Right lobe of liver (tissue), 6 donors: ENCODE measurements around the gene CENPP. TPM values are rescaled to one million over a fixed set of nuclear protein-coding genes. Genes with fewer than 3 reads are reported as not detected.

Experiments used
- ATAC-seq, 4 donors: fragments of 200-7000 bp; cut with Tn5 transposase; one replicate each; pipeline ENCODE4 v1.9.1; 2020; ENCODE audit warnings: mild to moderate bottlenecking in 4 of 4, moderate library complexity in 4 of 4
- DNase-seq, 3 donors: peaks; one replicate each; pipeline ENCODE4 v3.0.0-alpha.2; 2020
- H3K27ac ChIP-seq, 3 donors: fragments of 200-600 bp; one replicate each; pipeline ENCODE4 v1.8.0; 2022
- H3K27me3 ChIP-seq, 2 donors: fragments of 200-600 bp; one replicate each; pipeline ENCODE4 v1.8.0; 2022
- H3K36me3 ChIP-seq, 4 donors: fragments of 200-600 bp; sonication (generic) in 1 of 4; one replicate each; pipeline versions ENCODE4 v1.5.1 to v1.8.0; 2017 to 2022; ENCODE audit warnings: control low read depth in 1 of 4
- H3K4me1 ChIP-seq, 4 donors: fragments of 200-600 bp; sonication (generic) in 1 of 4; one replicate each; pipeline versions ENCODE4 v1.5.1 to v1.8.0; 2017 to 2022; ENCODE audit warnings: control low read depth in 1 of 4
- H3K4me3 ChIP-seq, 3 donors: fragments of 200-600 bp; one replicate each; pipeline ENCODE4 v1.8.0; 2022
- H3K9me3 ChIP-seq, 4 donors: fragments of 200-600 bp; sonication (generic) in 1 of 4; one replicate each; pipeline versions ENCODE4 v1.5.1 to v1.8.0; 2017 to 2022; ENCODE audit warnings: control low read depth in 1 of 4
- POLR2A ChIP-seq: fragments of 450-650 bp; IDR thresholded peaks from one replicate; pipeline ENCODE4 v1.6.1; 2017; ENCODE audit warnings: antibody characterized with exemption, mild to moderate bottlenecking
- WGBS: methylation state at CpG from one replicate; pipeline ENCODE4 v1.1.6; 2018; ENCODE audit warnings: low coverage, low lambda C conversion rate; ENCODE audit not compliant: insufficient coverage; ENCODE audit errors: missing lambda C conversion rate; 5-methylcytosine and 5-hydroxymethylcytosine counted together
- intact Hi-C, 2 donors: fragments of 100-400 bp; cut with DNase I; formaldehyde crosslinking; loops; one replicate each; pipeline versions ENCODE4 v1.11.2 to v1.14.1; 2022
- total RNA-seq, 6 experiments: library from RNA; depleted of rRNA in 2 of 6; stranded (reverse); fragments of >200 nt in 2 of 6; fragmentation: NEBNext Ultra II Directional in 3 of 6; extraction: Animal tissue kit (Norgen Biotek cat#: 25700) in 3 of 6; gene quantifications; one replicate each; pipeline versions ENCODE4 v1.1.0 to v1.2.4, GENCODE V29; 2016 to 2023
- TF ChIP-seq, protein P1 (sequence below), 4 donors: fragments of 200-600 bp in 3 of 4; fragments of 450-650 bp in 1 of 4; IDR thresholded peaks; one replicate each; pipeline versions ENCODE4 v1.5.1 to v1.8.0; 2016 to 2022; ENCODE audit warnings: antibody characterized with exemption in 4 of 4, mild to moderate bottlenecking in 2 of 4
- donor health status: DM: no; HTN: yes; CAD: no.
- donor health status: DM: no; HTN: no; CAD: no.
- donor health status: DM: no; HTN: no; CAD: no.
- donor health status: DM: no; HTN: yes; CAD: no.
- donor health status: DM: no; HTN: yes; CAD: no.

The CENPP gene
- total RNA-seq, 6 experiments from 2014 or later = 1.0 to 3.7 (median 1.5) TPM

DNA sequence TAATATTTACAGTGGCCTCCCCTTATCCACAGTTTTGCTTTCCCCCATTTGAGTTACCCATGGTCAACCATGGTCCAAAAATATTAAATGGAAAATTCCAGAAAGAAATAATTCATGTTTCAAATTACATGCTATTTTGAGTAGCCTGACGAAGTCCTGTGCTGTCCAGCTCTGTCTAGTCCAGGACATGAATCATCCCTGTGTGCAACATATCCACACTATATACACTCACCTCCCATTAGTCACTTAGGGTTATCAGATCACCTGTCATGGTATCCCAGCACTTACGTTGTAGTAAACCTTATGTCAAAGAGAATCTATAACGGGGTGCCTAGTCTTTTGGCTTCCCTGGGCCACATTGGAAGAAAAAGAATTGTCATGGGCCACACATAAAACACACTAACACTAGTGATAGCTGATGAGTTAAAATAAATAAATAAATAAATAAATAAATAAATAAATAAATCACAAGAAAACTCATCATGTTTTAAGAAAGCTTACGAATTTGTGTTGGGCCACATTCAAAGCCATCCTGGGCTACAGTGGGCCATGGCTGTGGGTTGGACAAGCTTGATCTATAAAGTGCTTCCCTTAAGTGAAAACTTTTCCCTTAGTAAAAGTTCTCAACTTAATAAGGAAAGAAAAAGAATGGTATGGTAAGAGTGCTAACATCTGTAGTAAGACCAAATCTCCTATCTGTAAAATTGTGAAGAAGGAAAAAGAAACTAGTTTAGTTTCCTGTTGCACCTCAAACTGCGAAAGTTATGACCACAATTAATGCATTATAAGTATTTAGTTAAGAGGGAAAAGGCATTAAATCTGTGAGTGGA lies 114.4 kb downstream of the CENPP start:
- no peak overlapping the region for H3K27ac ChIP-seq
- H3K9me3 ChIP-seq = no peaks in the 10 kb centered on the region
- intact Hi-C loops = loop anchor here in 1 of 2 donors (10.0 kb wide), 1 partner anchor 295 kb away; no protein-coding TSS in a partner anchor
- no peak overlapping the region for H3K4me3 ChIP-seq
- H3K27me3 ChIP-seq = no peaks in the 10 kb centered on the region
- TF ChIP-seq POLR2A = no peak
- TF ChIP-seq, protein P1, sequence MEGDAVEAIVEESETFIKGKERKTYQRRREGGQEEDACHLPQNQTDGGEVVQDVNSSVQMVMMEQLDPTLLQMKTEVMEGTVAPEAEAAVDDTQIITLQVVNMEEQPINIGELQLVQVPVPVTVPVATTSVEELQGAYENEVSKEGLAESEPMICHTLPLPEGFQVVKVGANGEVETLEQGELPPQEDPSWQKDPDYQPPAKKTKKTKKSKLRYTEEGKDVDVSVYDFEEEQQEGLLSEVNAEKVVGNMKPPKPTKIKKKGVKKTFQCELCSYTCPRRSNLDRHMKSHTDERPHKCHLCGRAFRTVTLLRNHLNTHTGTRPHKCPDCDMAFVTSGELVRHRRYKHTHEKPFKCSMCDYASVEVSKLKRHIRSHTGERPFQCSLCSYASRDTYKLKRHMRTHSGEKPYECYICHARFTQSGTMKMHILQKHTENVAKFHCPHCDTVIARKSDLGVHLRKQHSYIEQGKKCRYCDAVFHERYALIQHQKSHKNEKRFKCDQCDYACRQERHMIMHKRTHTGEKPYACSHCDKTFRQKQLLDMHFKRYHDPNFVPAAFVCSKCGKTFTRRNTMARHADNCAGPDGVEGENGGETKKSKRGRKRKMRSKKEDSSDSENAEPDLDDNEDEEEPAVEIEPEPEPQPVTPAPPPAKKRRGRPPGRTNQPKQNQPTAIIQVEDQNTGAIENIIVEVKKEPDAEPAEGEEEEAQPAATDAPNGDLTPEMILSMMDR (IDR thresholded peaks at IDR 0.05) = no peak
- DNase-seq (no peak), ATAC-seq (no peak)
- no peaks in the 10 kb centered on the region for H3K36me3 ChIP-seq
- no peaks in the 10 kb centered on the region for H3K4me1 ChIP-seq
- 78% methylated on average over 5 of the region's 5 CpGs for WGBS

DNA sequence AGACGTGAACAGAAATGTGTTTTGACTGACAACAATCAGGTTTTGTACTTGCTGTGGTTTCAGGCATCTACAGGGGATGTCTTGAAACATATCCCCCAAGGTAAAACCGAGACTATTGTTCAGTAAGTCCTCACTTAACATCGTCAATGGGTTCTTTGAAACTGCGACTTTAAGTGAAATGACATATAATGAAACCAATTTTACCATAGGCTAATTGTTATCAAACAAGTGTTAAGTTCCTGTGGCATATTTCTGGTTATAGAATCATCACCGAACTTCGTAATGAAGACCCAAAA lies 114.9 kb downstream of the CENPP start:
- H3K36me3 ChIP-seq = no peaks in the 10 kb centered on the region
- DNase-seq (no peak), ATAC-seq (no peak)
- no peak overlapping the region for H3K4me3 ChIP-seq
- WGBS = 71% methylated on average over 6 of the region's 6 CpGs
- intact Hi-C loops = loop anchor here in 1 of 2 donors (10.0 kb wide), 1 partner anchor 296 kb away; no protein-coding TSS in a partner anchor
- H3K27ac ChIP-seq = no peak overlapping the region
- H3K4me1 ChIP-seq = no peaks in the 10 kb centered on the region
- no peaks in the 10 kb centered on the region for H3K9me3 ChIP-seq
- TF ChIP-seq, protein P1 (IDR thresholded peaks at IDR 0.05) = no peak
- no peak for TF ChIP-seq POLR2A
- H3K27me3 ChIP-seq = no peaks in the 10 kb centered on the region

DNA sequence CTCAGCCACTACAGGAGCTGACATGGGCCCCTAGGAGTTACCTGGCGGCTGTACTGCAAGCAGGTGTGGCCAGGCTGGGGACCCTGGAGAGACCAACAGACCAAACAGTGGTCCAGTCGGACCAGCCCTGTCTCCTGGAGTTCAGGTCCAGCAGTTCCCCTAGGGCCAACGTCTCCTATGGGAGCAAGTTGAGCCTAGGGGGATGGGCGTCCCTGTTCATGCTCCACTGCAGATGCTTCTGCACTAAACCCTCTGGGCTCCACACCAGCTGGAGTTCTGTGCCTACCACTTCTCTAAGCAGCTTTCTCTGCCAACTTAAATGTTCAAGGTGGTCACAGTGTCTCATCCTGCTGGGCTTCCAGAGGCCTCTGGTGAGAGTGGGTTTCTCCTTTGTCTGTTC lies 119.1 kb downstream of the CENPP start:
- ATAC-seq = no peak
- no peak for DNase-seq
- Histone ChIP-seq H3K27me3 (no peaks in the 10 kb centered on the region), H3K4me3 (no peak overlapping the region), H3K4me1 (no peaks in the 10 kb centered on the region), H3K27ac (no peak overlapping the region), H3K9me3 (no peaks in the 10 kb centered on the region), H3K36me3 (no peaks in the 10 kb centered on the region)
- no CpG with 5 or more reads among the region's 4 CpGs for WGBS
- intact Hi-C loops = loop anchor here in 1 of 2 donors (10.0 kb wide), 1 partner anchor 300 kb away; no protein-coding TSS in a partner anchor
- no peak for TF ChIP-seq POLR2A
- TF ChIP-seq, protein P1 (IDR thresholded peaks at IDR 0.05) = no peak

DNA sequence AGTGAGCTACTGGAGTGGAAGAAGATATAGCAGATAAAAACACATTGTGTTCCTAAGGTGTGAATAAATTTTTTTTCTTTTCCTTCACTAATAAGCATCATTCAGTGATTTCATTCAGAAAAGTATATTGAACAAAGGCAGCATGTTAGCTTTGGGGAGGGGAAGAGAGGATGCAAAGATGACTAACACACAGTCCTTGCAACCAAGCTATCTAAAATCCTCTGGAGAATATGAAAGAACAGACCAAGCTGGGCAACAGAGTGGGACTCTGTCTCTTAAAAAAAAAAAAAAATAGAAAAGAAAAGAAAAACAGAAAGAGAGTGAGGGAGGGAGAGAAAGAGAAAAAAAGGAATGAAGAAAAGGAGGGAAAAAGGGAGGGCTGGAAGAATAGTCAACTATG lies 120.8 kb downstream of the CENPP start:
- no peak for ATAC-seq
- H3K36me3 ChIP-seq = no peaks in the 10 kb centered on the region
- H3K4me3 ChIP-seq = no peak overlapping the region
- no peak for TF ChIP-seq POLR2A
- TF ChIP-seq, protein P1 (IDR thresholded peaks at IDR 0.05) = no peak
- H3K4me1 ChIP-seq = no peaks in the 10 kb centered on the region
- intact Hi-C loops = loop anchor here in 1 of 2 donors (10.0 kb wide), 1 partner anchor 302 kb away; no protein-coding TSS in a partner anchor
- no peaks in the 10 kb centered on the region for H3K9me3 ChIP-seq
- DNase-seq = no peak
- no peaks in the 10 kb centered on the region for H3K27me3 ChIP-seq
- H3K27ac ChIP-seq = no peak overlapping the region
